Stimulated activated CD8-positive, alpha-beta memory T cell treated with anti-CD3 and anti-CD28 coated beads, Interleukin-7, amount 100 ng/mL, for 1 hour (primary cell): ENCODE measurements around the gene PROK2.

Experiments used
- DNase-seq, 2 donors: peaks; one replicate each; pipeline ENCODE4 v3.0.0-alpha.2; 2020; ENCODE audit warnings: low read depth in 2 of 2

Gene PROK2

GRCh38 chr3:71784914-71785531, at the start of gene PROK2:
Gene PROK2, minus strand, starts transcription at chr3:71785148. Its CDS starts 96 bp downstream, at chr3:71785052.
- no peak for DNase-seq

GRCh38 chr3:71831599-71831998, 46.7 kb upstream of the PROK2 start:
- DNase-seq, result no peak

- DNase-seq, result no peak
Observed at GRCh38 chr3:71825551-71826283, 40.8 kb upstream of the PROK2 start.

- no peak for DNase-seq
Observed at GRCh38 chr3:71821116-71821515, 36.2 kb upstream of the PROK2 start.

- DNase-seq, result no peak
Observed at GRCh38 chr3:71817262-71817661, 32.3 kb upstream of the PROK2 start.

GRCh38 chr3:71816767-71817156, 31.8 kb upstream of the PROK2 start:
- DNase-seq, result no peak

- DNase-seq, result no peak
Observed at GRCh38 chr3:71815340-71816067, 30.6 kb upstream of the PROK2 start.

GRCh38 chr3:71813704-71814103, 28.8 kb upstream of the PROK2 start:
- no peak for DNase-seq

GRCh38 chr3:71813073-71813472, 28.1 kb upstream of the PROK2 start:
- DNase-seq, result no peak

- DNase-seq, result no peak
Observed at GRCh38 chr3:71810056-71810455, 25.1 kb upstream of the PROK2 start.

GRCh38 chr3:71809321-71810026, 24.5 kb upstream of the PROK2 start:
- no peak for DNase-seq

GRCh38 chr3:71806736-71807135, 21.8 kb upstream of the PROK2 start:
- no peak for DNase-seq

- no peak for DNase-seq
Observed at GRCh38 chr3:71805691-71806090, 20.7 kb upstream of the PROK2 start.

- no peak for DNase-seq
Observed at GRCh38 chr3:71805199-71805598, 20.3 kb upstream of the PROK2 start.

GRCh38 chr3:71803248-71803647, 18.3 kb upstream of the PROK2 start:
- no peak for DNase-seq

- DNase-seq, result no peak
Observed at GRCh38 chr3:71801986-71802385, 17.0 kb upstream of the PROK2 start.

- DNase-seq, result no peak
Observed at GRCh38 chr3:71800023-71800422, 15.1 kb upstream of the PROK2 start.

GRCh38 chr3:71797455-71797854, 12.5 kb upstream of the PROK2 start:
- no peak for DNase-seq

GRCh38 chr3:71796290-71796689, 11.3 kb upstream of the PROK2 start:
- DNase-seq, result no peak

- DNase-seq, result no peak
Observed at GRCh38 chr3:71791634-71792033, 6.7 kb upstream of the PROK2 start.

GRCh38 chr3:71789922-71790321, 5.0 kb upstream of the PROK2 start:
- DNase-seq, result no peak

GRCh38 chr3:71787851-71788405, 3.0 kb upstream of the PROK2 start:
- no peak for DNase-seq
